Activated CD8-positive, alpha-beta T cell treated with anti-CD3 and anti-CD28 coated beads, Interleukin-2, amount 10 ng/mL, durations not matched to agents 7 days and 5 days (primary cell): ENCODE measurements around the gene SHOX. TPM values are rescaled to one million over a fixed set of nuclear protein-coding genes. Genes with fewer than 3 reads are reported as not detected.
"Not testable (repeated sequence)": the region's sequence is repeated elsewhere in the genome, so short reads cannot be mapped to it uniquely, and the experiment has no call there.

Experiments used
- ATAC-seq: fragments of 150-1000 bp; cut with Tn5 transposase; one replicate; pipeline ENCODE4 v1.10.0; 2021; ENCODE audit warnings: moderate library complexity
- CTCF ChIA-PET: fragments of 350-600 bp; sonication (Branson Sonifier 250); formaldehyde crosslinking; loops from one replicate; lab custom pipeline; 2021; ENCODE audit warnings: antibody characterized with exemption; lab: Charles Lee
- POLR2A ChIA-PET: fragments of 350-600 bp; sonication (Branson Sonifier 250); formaldehyde crosslinking; loops from one replicate; lab custom pipeline; 2021; ENCODE audit warnings: antibody characterized with exemption; lab: Charles Lee
- DNase-seq: peaks from one replicate; pipeline ENCODE4 v3.0.0-alpha.2; 2020
- H3K27ac Mint-ChIP-seq: one replicate; pipeline ENCODE4 v1.8.0; 2021; ENCODE audit warnings: mild to moderate bottlenecking, mixed read lengths
- H3K27me3 Mint-ChIP-seq: one replicate; pipeline ENCODE4 v1.8.0; 2021; ENCODE audit warnings: low read depth, mixed read lengths
- H3K36me3 Mint-ChIP-seq: one replicate; pipeline ENCODE4 v1.8.0; 2021; ENCODE audit warnings: low read depth, mixed read lengths
- H3K4me1 Mint-ChIP-seq: one replicate; pipeline ENCODE4 v1.8.0; 2021; ENCODE audit warnings: low read depth, mixed read lengths
- H3K4me3 Mint-ChIP-seq: one replicate; pipeline ENCODE4 v1.8.0; 2021; ENCODE audit warnings: mild to moderate bottlenecking, mixed read lengths
- H3K9me3 Mint-ChIP-seq: one replicate; pipeline ENCODE4 v1.8.0; 2022; ENCODE audit warnings: mixed read lengths; ENCODE audit not compliant: insufficient read depth
- total RNA-seq, 2 experiments: library from RNA; stranded (reverse); gene quantifications; one replicate each; pipeline ENCODE4 v1.2.3, GENCODE V29; 2021

SHOX gene
- total RNA-seq, 2 experiments from 2014 or later: not detected

- CTCF ChIA-PET: no interaction called here
- H3K27ac Mint-ChIP-seq: no peak overlapping the region
- no peak overlapping the region for H3K4me3 Mint-ChIP-seq
- no peak for ATAC-seq
- DNase-seq: no peak
- peaks cover 23% of the 10 kb centered on the region for H3K27me3 Mint-ChIP-seq
- H3K4me1 Mint-ChIP-seq: no peaks in the 10 kb centered on the region
- POLR2A ChIA-PET: no interaction called here
- H3K36me3 Mint-ChIP-seq: no peaks in the 10 kb centered on the region
- H3K9me3 Mint-ChIP-seq: no peaks in the 10 kb centered on the region
Measured at GRCh38 chrX:643911-644303, 13.3 kb downstream of the SHOX start.

GRCh38 chrX:644304-645281 lies 14.0 kb downstream of the SHOX start:
- Mint-ChIP-seq H3K27me3 (peaks cover 16% of the 10 kb centered on the region), H3K9me3 (no peaks in the 10 kb centered on the region), H3K27ac (no peak overlapping the region), H3K4me3 (no peak overlapping the region), H3K4me1 (no peaks in the 10 kb centered on the region), H3K36me3 (no peaks in the 10 kb centered on the region)
- DNase-seq (no peak), ATAC-seq (no peak)
- POLR2A ChIA-PET: no interaction called here
- CTCF ChIA-PET: no interaction called here

- H3K27ac Mint-ChIP-seq: no peak overlapping the region
- no peaks in the 10 kb centered on the region for H3K4me1 Mint-ChIP-seq
- ATAC-seq: no peak
- CTCF ChIA-PET: no interaction called here
- peaks cover 8% of the 10 kb centered on the region for H3K27me3 Mint-ChIP-seq
- no peak for DNase-seq
- H3K9me3 Mint-ChIP-seq: no peaks in the 10 kb centered on the region
- H3K36me3 Mint-ChIP-seq: no peaks in the 10 kb centered on the region
- POLR2A ChIA-PET: no interaction called here
- no peak overlapping the region for H3K4me3 Mint-ChIP-seq
Measured at GRCh38 chrX:646228-646495, 15.6 kb downstream of the SHOX start.

- no peaks in the 10 kb centered on the region for H3K36me3 Mint-ChIP-seq
- no peaks in the 10 kb centered on the region for H3K9me3 Mint-ChIP-seq
- ChIA-PET POLR2A (no interaction called here), CTCF (no interaction called here)
- H3K4me3 Mint-ChIP-seq: no peak overlapping the region
- no peak overlapping the region for H3K27ac Mint-ChIP-seq
- no peaks in the 10 kb centered on the region for H3K4me1 Mint-ChIP-seq
- ATAC-seq (no peak), DNase-seq (no peak)
- H3K27me3 Mint-ChIP-seq: peaks cover 8% of the 10 kb centered on the region
Measured at GRCh38 chrX:646796-647195, 16.2 kb downstream of the SHOX start.

GRCh38 chrX:649166-649565 lies 18.6 kb downstream of the SHOX start:
- Mint-ChIP-seq H3K4me3 (no peak overlapping the region), H3K9me3 (peaks cover 4% of the 10 kb centered on the region), H3K4me1 (no peaks in the 10 kb centered on the region), H3K27me3 (peaks cover 8% of the 10 kb centered on the region), H3K36me3 (no peaks in the 10 kb centered on the region), H3K27ac (no peak overlapping the region)
- DNase-seq: no peak
- POLR2A ChIA-PET: no interaction called here
- no peak for ATAC-seq
- CTCF ChIA-PET: no interaction called here

- no peaks in the 10 kb centered on the region for H3K36me3 Mint-ChIP-seq
- no peak overlapping the region for H3K4me3 Mint-ChIP-seq
- no peak for DNase-seq
- no peaks in the 10 kb centered on the region for H3K4me1 Mint-ChIP-seq
- ChIA-PET CTCF (no interaction called here), POLR2A (no interaction called here)
- H3K27me3 Mint-ChIP-seq: peaks cover 4% of the 10 kb centered on the region
- H3K9me3 Mint-ChIP-seq: peaks cover 4% of the 10 kb centered on the region
- no peak overlapping the region for H3K27ac Mint-ChIP-seq
- ATAC-seq: no peak
Measured at GRCh38 chrX:650324-650723, 19.7 kb downstream of the SHOX start.

GRCh38 chrX:650811-651210 lies 20.2 kb downstream of the SHOX start:
- Mint-ChIP-seq H3K4me3 (no peak overlapping the region), H3K9me3 (peaks cover 4% of the 10 kb centered on the region), H3K27ac (no peak overlapping the region), H3K36me3 (no peaks in the 10 kb centered on the region), H3K27me3 (peaks cover 4% of the 10 kb centered on the region), H3K4me1 (no peaks in the 10 kb centered on the region)
- DNase-seq: no peak
- POLR2A ChIA-PET: no interaction called here
- CTCF ChIA-PET: no interaction called here
- no peak for ATAC-seq

- DNase-seq, H3K4me1 Mint-ChIP-seq, H3K27ac Mint-ChIP-seq, H3K9me3 Mint-ChIP-seq, POLR2A ChIA-PET, ATAC-seq, H3K27me3 Mint-ChIP-seq, H3K36me3 Mint-ChIP-seq, H3K4me3 Mint-ChIP-seq, CTCF ChIA-PET: not testable (repeated sequence)
Measured at GRCh38 chrX:651922-652321, 21.3 kb downstream of the SHOX start.

GRCh38 chrX:652341-652741 lies 21.8 kb downstream of the SHOX start:
- no peak for DNase-seq
- Mint-ChIP-seq H3K9me3 (peaks cover 4% of the 10 kb centered on the region), H3K4me1 (no peaks in the 10 kb centered on the region), H3K4me3 (no peak overlapping the region), H3K36me3 (no peaks in the 10 kb centered on the region), H3K27ac (no peak overlapping the region), H3K27me3 (no peaks in the 10 kb centered on the region)
- no peak for ATAC-seq
- ChIA-PET CTCF (no interaction called here), POLR2A (no interaction called here)

- Mint-ChIP-seq H3K27ac (no peak overlapping the region), H3K27me3 (no peaks in the 10 kb centered on the region), H3K4me1 (no peaks in the 10 kb centered on the region), H3K36me3 (no peaks in the 10 kb centered on the region), H3K9me3 (peaks cover 4% of the 10 kb centered on the region), H3K4me3 (no peak overlapping the region)
- DNase-seq: no peak
- no peak for ATAC-seq
- CTCF ChIA-PET: no interaction called here
- POLR2A ChIA-PET: no interaction called here
Measured at GRCh38 chrX:653306-653705, 22.7 kb downstream of the SHOX start.

- ChIA-PET POLR2A (no interaction called here), CTCF (no interaction called here)
- no peaks in the 10 kb centered on the region for H3K4me1 Mint-ChIP-seq
- no peak for ATAC-seq
- no peak overlapping the region for H3K4me3 Mint-ChIP-seq
- H3K27ac Mint-ChIP-seq: no peak overlapping the region
- DNase-seq: no peak
- H3K27me3 Mint-ChIP-seq: no peaks in the 10 kb centered on the region
- no peaks in the 10 kb centered on the region for H3K36me3 Mint-ChIP-seq
- H3K9me3 Mint-ChIP-seq: no peaks in the 10 kb centered on the region
Measured at GRCh38 chrX:661154-661553, 30.6 kb downstream of the SHOX start.

- ATAC-seq: no peak
- Mint-ChIP-seq H3K27ac (no peak overlapping the region), H3K4me3 (no peak overlapping the region), H3K36me3 (no peaks in the 10 kb centered on the region), H3K9me3 (no peaks in the 10 kb centered on the region), H3K4me1 (no peaks in the 10 kb centered on the region), H3K27me3 (no peaks in the 10 kb centered on the region)
- no peak for DNase-seq
- ChIA-PET CTCF (no interaction called here), POLR2A (no interaction called here)
Measured at GRCh38 chrX:662126-662525, 31.5 kb downstream of the SHOX start.

GRCh38 chrX:663841-664240 lies 33.2 kb downstream of the SHOX start:
- no peak for ATAC-seq
- DNase-seq: no peak
- ChIA-PET POLR2A (no interaction called here), CTCF (no interaction called here)
- H3K4me1 Mint-ChIP-seq: no peaks in the 10 kb centered on the region
- H3K36me3 Mint-ChIP-seq: no peaks in the 10 kb centered on the region
- H3K9me3 Mint-ChIP-seq: no peaks in the 10 kb centered on the region
- no peak overlapping the region for H3K27ac Mint-ChIP-seq
- no peak overlapping the region for H3K4me3 Mint-ChIP-seq
- H3K27me3 Mint-ChIP-seq: no peaks in the 10 kb centered on the region
